PC-9 (cell line): ENCODE data around the gene CELA3A.
"Not testable (repeated sequence)": the region's sequence is repeated elsewhere in the genome, so short reads cannot be mapped to it uniquely, and the experiment has no call there.

Source experiments
- EZH2 ChIP-seq: fragments of 200-600 bp; sonication (generic); IDR thresholded peaks from 2 replicates; pipeline ENCODE4 v1.8.0; 2017; ENCODE audit warnings: antibody characterized with exemption, low read depth
- TF ChIP-seq, protein P1 (sequence below): fragments of 200-600 bp; sonication (generic); conservative IDR thresholded peaks from 2 replicates; pipeline ENCODE4 v1.6.1; 2017; ENCODE audit warnings: mixed run types, antibody characterized with exemption, mild to moderate bottlenecking, moderate library complexity

DNA sequence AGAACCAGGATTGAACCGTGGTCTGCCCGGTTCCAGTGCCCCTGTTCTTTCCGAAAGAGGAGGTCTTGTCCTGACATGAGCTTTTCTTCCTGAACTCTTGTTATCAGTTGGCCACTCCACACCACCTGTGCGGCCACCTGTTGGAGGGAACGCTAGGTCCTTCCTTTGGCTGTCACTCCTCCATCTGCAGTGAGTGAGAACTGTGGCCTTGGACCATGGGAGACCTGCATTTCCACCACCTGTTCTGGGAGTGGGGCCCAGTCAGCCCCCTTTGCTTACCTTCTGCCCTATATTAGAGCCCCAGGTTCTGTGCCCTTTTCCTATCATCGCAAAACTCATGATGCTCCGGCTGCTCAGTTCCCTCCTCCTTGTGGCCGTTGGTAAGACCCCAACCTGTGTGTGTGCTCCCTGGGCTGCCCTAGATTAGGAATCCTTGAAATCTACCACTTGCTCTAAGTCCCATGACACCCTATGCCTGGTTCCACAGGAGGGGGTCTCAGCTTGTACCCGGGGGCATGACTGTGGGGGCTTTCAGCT is 24.7 kb upstream of the CELA3A start, which contains the start of gene CELA3B:
- TF ChIP-seq, protein P1, sequence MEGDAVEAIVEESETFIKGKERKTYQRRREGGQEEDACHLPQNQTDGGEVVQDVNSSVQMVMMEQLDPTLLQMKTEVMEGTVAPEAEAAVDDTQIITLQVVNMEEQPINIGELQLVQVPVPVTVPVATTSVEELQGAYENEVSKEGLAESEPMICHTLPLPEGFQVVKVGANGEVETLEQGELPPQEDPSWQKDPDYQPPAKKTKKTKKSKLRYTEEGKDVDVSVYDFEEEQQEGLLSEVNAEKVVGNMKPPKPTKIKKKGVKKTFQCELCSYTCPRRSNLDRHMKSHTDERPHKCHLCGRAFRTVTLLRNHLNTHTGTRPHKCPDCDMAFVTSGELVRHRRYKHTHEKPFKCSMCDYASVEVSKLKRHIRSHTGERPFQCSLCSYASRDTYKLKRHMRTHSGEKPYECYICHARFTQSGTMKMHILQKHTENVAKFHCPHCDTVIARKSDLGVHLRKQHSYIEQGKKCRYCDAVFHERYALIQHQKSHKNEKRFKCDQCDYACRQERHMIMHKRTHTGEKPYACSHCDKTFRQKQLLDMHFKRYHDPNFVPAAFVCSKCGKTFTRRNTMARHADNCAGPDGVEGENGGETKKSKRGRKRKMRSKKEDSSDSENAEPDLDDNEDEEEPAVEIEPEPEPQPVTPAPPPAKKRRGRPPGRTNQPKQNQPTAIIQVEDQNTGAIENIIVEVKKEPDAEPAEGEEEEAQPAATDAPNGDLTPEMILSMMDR: not testable (repeated sequence)
- not testable (repeated sequence) for TF ChIP-seq EZH2
